HEK293 (cell line): ENCODE measurements around the gene RPUSD2.
A peak's percentile ranks its signal among the peaks of the same experiment; 100 is the strongest.

Experiments used
- CTCF ChIA-PET: fragments of 350-600 bp; formaldehyde crosslinking; extraction: SDS; loops from one replicate; lab custom pipeline; 2021; ENCODE audit warnings: antibody characterized with exemption; lab: Yijun Ruan, JAX
- POLR2A ChIA-PET: fragments of 300-600 bp; formaldehyde crosslinking; extraction: SDS; loops from one replicate; lab custom pipeline; 2020; ENCODE audit warnings: antibody characterized with exemption, inconsistent platforms; lab: Yijun Ruan, JAX
- H3K27ac ChIP-seq: fragments of 200-500 bp; sonication (Bioruptor generic); 2 replicates; pipeline ENCODE4 v1.5.1; 2014; ENCODE audit warnings: low read depth, low read length, control low read depth, inconsistent platforms; ENCODE audit errors: extremely low read depth
- H3K36me3 ChIP-seq, 2 experiments: fragments of 200-500 bp in 1 of 2; sonication (Bioruptor generic) in 1 of 2; 1 replicate in 1 of 2; 2 replicates in 1 of 2; pipeline ENCODE4 v1.5.1; 2014 to 2017; ENCODE audit warnings: inconsistent platforms in 2 of 2, low read length in 2 of 2; ENCODE audit not compliant: control insufficient read depth in 2 of 2, insufficient read depth in 1 of 2
- H3K4me1 ChIP-seq: fragments of 200-500 bp; sonication (Bioruptor generic); 2 replicates; pipeline ENCODE4 v1.5.1; 2014; ENCODE audit warnings: mild to moderate bottlenecking, low read length, inconsistent platforms; ENCODE audit not compliant: control insufficient read depth, insufficient read depth
- H3K4me3 ChIP-seq: 2 replicates; pipeline ENCODE4 v1.5.1; 2011; ENCODE audit warnings: low read depth, mild to moderate bottlenecking, control low read depth, low read length, moderate library complexity
- H3K9me3 ChIP-seq: fragments of 200-500 bp; sonication (Bioruptor generic); 2 replicates; pipeline ENCODE4 v1.5.1; 2014; ENCODE audit warnings: low read depth, low read length, inconsistent platforms; ENCODE audit not compliant: control insufficient read depth, insufficient read depth
- CTCF ChIP-seq: fragments of 450-650 bp; formaldehyde crosslinking; IDR thresholded peaks from 2 replicates; pipeline ENCODE4 v1.5.1; 2016; ENCODE audit warnings: missing biosample characterization, missing genetic modification characterization
- GLIS2 ChIP-seq: fragments of 450-650 bp; formaldehyde crosslinking; IDR thresholded peaks from 2 replicates; pipeline ENCODE4 v1.5.1; 2016; ENCODE audit warnings: missing biosample characterization, missing genetic modification characterization
- KLF1 ChIP-seq: fragments of 450-650 bp; formaldehyde crosslinking; IDR thresholded peaks from 2 replicates; pipeline ENCODE4 v1.5.1; 2016; ENCODE audit warnings: missing biosample characterization, missing genetic modification characterization
- SALL2 ChIP-seq: fragments of 450-650 bp; formaldehyde crosslinking; IDR thresholded peaks from 2 replicates; pipeline ENCODE4 v1.5.0; 2017; ENCODE audit warnings: missing biosample characterization, mild to moderate bottlenecking, missing genetic modification characterization, borderline replicate concordance
- ZBTB20 ChIP-seq: fragments of 450-650 bp; formaldehyde crosslinking; IDR thresholded peaks from 2 replicates; pipeline ENCODE4 v1.5.1; 2016; ENCODE audit warnings: missing biosample characterization, missing genetic modification characterization
- ZNF248 ChIP-seq: fragments of 450-650 bp; formaldehyde crosslinking; IDR thresholded peaks from 2 replicates; pipeline ENCODE4 v1.5.1; 2017; ENCODE audit warnings: missing biosample characterization, missing genetic modification characterization
- ZNF274 ChIP-seq, 2 experiments: fragments of 200-500 bp in 1 of 2; fragments of 450-650 bp in 1 of 2; sonication (Bioruptor generic) in 1 of 2; formaldehyde crosslinking in 1 of 2; IDR thresholded peaks; 2 replicates each; pipeline versions ENCODE4 v1.5.1 to v1.6.1; 2014 to 2016; ENCODE audit warnings: borderline replicate concordance in 1 of 2, inconsistent platforms in 1 of 2, low read length in 1 of 2, missing biosample characterization in 1 of 2, missing genetic modification characterization in 1 of 2
- ZNF426 ChIP-seq: fragments of 450-650 bp; formaldehyde crosslinking; IDR thresholded peaks from 2 replicates; pipeline ENCODE4 v1.5.1; 2017; ENCODE audit warnings: missing biosample characterization, missing genetic modification characterization, mild to moderate bottlenecking, inconsistent platforms, moderate library complexity
- ZNF501 ChIP-seq: fragments of 450-650 bp; formaldehyde crosslinking; IDR thresholded peaks from 2 replicates; pipeline ENCODE4 v1.5.1; 2016; ENCODE audit warnings: missing biosample characterization, missing genetic modification characterization
- ZNF514 ChIP-seq: fragments of 450-650 bp; formaldehyde crosslinking; IDR thresholded peaks from 2 replicates; pipeline ENCODE4 v1.5.1; 2016; ENCODE audit warnings: missing biosample characterization, missing genetic modification characterization
- ZNF555 ChIP-seq: fragments of 450-650 bp; formaldehyde crosslinking; conservative IDR thresholded peaks from 2 replicates; pipeline ENCODE4 v1.5.1; 2017; ENCODE audit warnings: missing biosample characterization, mild to moderate bottlenecking, missing genetic modification characterization, inconsistent platforms
- ZNF558 ChIP-seq: fragments of 450-650 bp; formaldehyde crosslinking; IDR thresholded peaks from 2 replicates; pipeline ENCODE4 v1.5.1; 2016; ENCODE audit warnings: missing biosample characterization, missing genetic modification characterization
- ZNF600 ChIP-seq: fragments of 450-650 bp; formaldehyde crosslinking; IDR thresholded peaks from 2 replicates; pipeline ENCODE4 v1.5.1; 2016; ENCODE audit warnings: missing biosample characterization, missing genetic modification characterization
- ZNF692 ChIP-seq: fragments of 450-650 bp; formaldehyde crosslinking; IDR thresholded peaks from 2 replicates; pipeline ENCODE4 v1.5.1; 2016; ENCODE audit warnings: missing biosample characterization, missing genetic modification characterization
- ZNF701 ChIP-seq: fragments of 450-650 bp; formaldehyde crosslinking; IDR thresholded peaks from 2 replicates; pipeline ENCODE4 v1.5.1; 2016; ENCODE audit warnings: missing biosample characterization, missing genetic modification characterization
- ZSCAN18 ChIP-seq: fragments of 450-650 bp; formaldehyde crosslinking; IDR thresholded peaks from 2 replicates; pipeline ENCODE4 v1.5.1; 2016; ENCODE audit warnings: missing biosample characterization, missing genetic modification characterization
- ZSCAN5A ChIP-seq: fragments of 450-650 bp; formaldehyde crosslinking; IDR thresholded peaks from 2 replicates; pipeline ENCODE4 v1.5.1; 2016; ENCODE audit warnings: missing biosample characterization, missing genetic modification characterization
- ZXDB ChIP-seq: fragments of 450-650 bp; formaldehyde crosslinking; IDR thresholded peaks from 2 replicates; pipeline ENCODE4 v1.5.1; 2016; ENCODE audit warnings: missing biosample characterization, missing genetic modification characterization

The RPUSD2 gene

GRCh38 chr15:40584191-40584590, 15.1 kb downstream of the RPUSD2 start (continued):
- TF ChIP-seq ZNF555 (tag by site-specific recombination) (no peak), ZSCAN18 (tag by site-specific recombination) (no peak), ZNF600 (no peak), ZNF514 (tag by site-specific recombination) (no peak)

GRCh38 chr15:40590667-40591050, 21.6 kb downstream of the RPUSD2 start:
- no peak for TF ChIP-seq ZNF558 (tag by site-specific recombination)
- no peak for TF ChIP-seq GLIS2
- no peak for TF ChIP-seq ZNF701 (tag by site-specific recombination)
- H3K27ac ChIP-seq, result no peak overlapping the region
- ChIA-PET CTCF (interaction anchor here (0.6 to 0.7 kb wide), 5 partner anchors 22 to 287 kb away, joined by 3 to 5 read pairs (median 3); no protein-coding TSS in a partner anchor), POLR2A (interaction anchor here (0.7 kb wide), 1 partner anchor 92 kb away, joined by 4 read pairs; no protein-coding TSS in a partner anchor)
- H3K9me3 ChIP-seq, result no peaks in the 10 kb centered on the region
- H3K36me3 ChIP-seq, result no peaks in the 10 kb centered on the region
- no peaks in the 10 kb centered on the region for H3K4me1 ChIP-seq
- H3K4me3 ChIP-seq, result no peak overlapping the region

GRCh38 chr15:40591389-40591788, 22.3 kb downstream of the RPUSD2 start:
- H3K4me3 ChIP-seq, result no peak overlapping the region
- no peaks in the 10 kb centered on the region for H3K4me1 ChIP-seq
- H3K9me3 ChIP-seq, result no peaks in the 10 kb centered on the region
- no peaks in the 10 kb centered on the region for H3K36me3 ChIP-seq
- ChIA-PET POLR2A (no interaction called here), CTCF (interaction anchor here (0.6 to 0.7 kb wide), 2 partner anchors 102 to 287 kb away, joined by 3 to 4 read pairs; no protein-coding TSS in a partner anchor)
- TF ChIP-seq SALL2 (tag by site-specific recombination) (no peak), ZBTB20 (tag by site-specific recombination) (peak; percentile 21; the same call in 1 of the 2 replicates), ZNF692 (tag by site-specific recombination) (no peak), KLF1 (tag by site-specific recombination) (peak; percentile 30; the same call in 1 of the 2 replicates)
- H3K27ac ChIP-seq, result no peak overlapping the region

GRCh38 chr15:40593165-40593564, 24.1 kb downstream of the RPUSD2 start:
- TF ChIP-seq ZNF426 (tag by site-specific recombination) (no peak), CTCF (tag by site-specific recombination) (no peak), ZSCAN5A (tag by site-specific recombination) (no peak), ZNF501 (tag by site-specific recombination) (no peak), ZXDB (tag by site-specific recombination) (no peak), ZNF274 (IDR thresholded peaks at IDR 0.05; ENCODE audit: low read length) (no peak), ZNF274 (tag by site-specific recombination; IDR thresholded peaks at IDR 0.05; ENCODE audit: borderline replicate concordance) (no peak), ZNF248 (tag by site-specific recombination) (no peak)
- ChIA-PET POLR2A (no interaction called here), CTCF (interaction anchor here (0.6 kb wide), 1 partner anchor 50 kb away, joined by 3 read pairs; no protein-coding TSS in a partner anchor)
- no peak overlapping the region for H3K4me3 ChIP-seq
- no peaks in the 10 kb centered on the region for H3K36me3 ChIP-seq
- H3K27ac ChIP-seq, result no peak overlapping the region
- no peaks in the 10 kb centered on the region for H3K4me1 ChIP-seq
- H3K9me3 ChIP-seq, result no peaks in the 10 kb centered on the region
